Fibroblast of skin of left biceps (primary cell): ENCODE results near the gene RHOBTB3.

ENCODE experiments used
- DNase-seq, 2 experiments: peaks; one replicate each; pipeline ENCODE4 v3.0.0-alpha.2; 2013; ENCODE audit warnings: low read depth in 2 of 2

The RHOBTB3 gene

DNA sequence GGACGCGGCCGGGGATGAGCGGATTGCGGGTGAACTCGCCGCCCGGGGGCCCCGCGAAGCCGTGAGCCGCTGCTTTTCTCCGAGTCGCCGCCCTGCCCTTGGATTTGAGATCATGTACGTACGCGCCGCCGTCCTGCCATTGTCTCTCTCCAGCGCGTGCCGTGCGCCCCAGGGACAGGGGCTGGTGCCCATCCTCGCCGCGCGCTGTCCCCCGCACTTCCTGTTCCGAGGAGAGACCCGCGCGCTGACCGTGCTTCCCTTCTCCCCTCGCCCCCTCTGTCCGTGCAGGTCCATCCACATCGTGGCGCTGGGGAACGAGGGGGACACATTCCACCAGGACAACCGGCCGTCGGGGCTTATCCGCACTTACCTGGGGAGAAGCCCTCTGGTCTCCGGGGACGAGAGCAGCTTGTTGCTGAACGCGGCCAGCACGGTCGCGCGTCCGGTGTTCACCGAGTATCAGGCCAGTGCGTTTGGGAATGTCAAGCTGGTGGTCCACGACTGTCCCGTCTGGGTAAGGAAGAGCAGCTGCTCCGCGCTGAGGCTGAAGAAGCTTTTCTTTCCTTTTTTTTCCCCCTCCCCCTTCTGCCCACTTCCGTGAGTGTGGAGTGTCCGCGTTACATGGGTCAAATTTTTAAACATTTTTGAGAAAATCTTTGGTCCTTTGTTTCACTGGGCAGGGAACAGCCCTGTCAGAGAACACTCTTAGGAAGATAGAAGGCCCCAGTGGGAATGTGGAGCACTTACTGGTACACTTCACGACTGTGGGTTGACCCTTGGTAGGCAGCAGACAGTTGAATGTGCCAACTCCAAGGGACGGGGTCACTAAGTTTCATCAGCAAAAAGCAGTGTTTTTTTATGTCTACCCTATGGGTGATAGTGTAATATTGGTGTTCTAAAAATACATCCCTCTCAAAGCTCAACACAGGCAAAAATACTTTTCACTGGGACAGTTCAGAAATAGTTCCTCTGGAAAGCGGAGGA lies 727 bp downstream of the RHOBTB3 start:
- no peak for DNase-seq

GRCh38 chr5:95733107-95733665 lies 2.0 kb downstream of the RHOBTB3 start:
- DNase-seq, result no peak

- no peak for DNase-seq
Observed at GRCh38 chr5:95734187-95734586, 3.1 kb downstream of the RHOBTB3 start.

- DNase-seq, result no peak
Observed at GRCh38 chr5:95734906-95735305, 3.8 kb downstream of the RHOBTB3 start.

- no peak for DNase-seq
Observed at GRCh38 chr5:95735406-95735805, 4.3 kb downstream of the RHOBTB3 start.

GRCh38 chr5:95738072-95738471 lies 6.9 kb downstream of the RHOBTB3 start:
- DNase-seq, result no peak

- DNase-seq, result no peak
Observed at GRCh38 chr5:95738834-95739233, 7.7 kb downstream of the RHOBTB3 start.

DNA sequence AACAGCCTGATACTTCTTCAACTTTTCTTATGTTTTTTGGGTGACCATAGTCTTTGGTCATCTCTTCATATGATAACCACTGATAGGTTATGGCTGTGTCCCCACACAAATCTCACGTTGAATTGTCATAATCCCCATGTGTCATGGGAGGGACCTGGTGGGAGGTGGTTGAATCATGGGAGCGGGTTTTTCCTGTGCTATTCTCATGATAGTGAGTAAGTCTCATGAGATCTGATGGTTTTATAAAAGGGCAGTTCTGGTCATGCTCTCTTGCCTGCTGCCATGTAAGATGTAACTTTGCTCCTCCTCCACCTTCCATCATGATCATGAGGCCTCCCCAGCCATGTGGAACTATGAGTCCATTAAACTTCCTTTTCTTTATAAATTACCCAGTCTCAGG lies 8.7 kb downstream of the RHOBTB3 start:
- no peak for DNase-seq

GRCh38 chr5:95741458-95741857 lies 10.3 kb downstream of the RHOBTB3 start:
- DNase-seq, result no peak

- no peak for DNase-seq
Observed at GRCh38 chr5:95743232-95743631, 12.1 kb downstream of the RHOBTB3 start.

GRCh38 chr5:95743877-95744276 lies 12.7 kb downstream of the RHOBTB3 start:
- DNase-seq, result no peak

- DNase-seq, result no peak
Observed at GRCh38 chr5:95746194-95746593, 15.1 kb downstream of the RHOBTB3 start.

DNA sequence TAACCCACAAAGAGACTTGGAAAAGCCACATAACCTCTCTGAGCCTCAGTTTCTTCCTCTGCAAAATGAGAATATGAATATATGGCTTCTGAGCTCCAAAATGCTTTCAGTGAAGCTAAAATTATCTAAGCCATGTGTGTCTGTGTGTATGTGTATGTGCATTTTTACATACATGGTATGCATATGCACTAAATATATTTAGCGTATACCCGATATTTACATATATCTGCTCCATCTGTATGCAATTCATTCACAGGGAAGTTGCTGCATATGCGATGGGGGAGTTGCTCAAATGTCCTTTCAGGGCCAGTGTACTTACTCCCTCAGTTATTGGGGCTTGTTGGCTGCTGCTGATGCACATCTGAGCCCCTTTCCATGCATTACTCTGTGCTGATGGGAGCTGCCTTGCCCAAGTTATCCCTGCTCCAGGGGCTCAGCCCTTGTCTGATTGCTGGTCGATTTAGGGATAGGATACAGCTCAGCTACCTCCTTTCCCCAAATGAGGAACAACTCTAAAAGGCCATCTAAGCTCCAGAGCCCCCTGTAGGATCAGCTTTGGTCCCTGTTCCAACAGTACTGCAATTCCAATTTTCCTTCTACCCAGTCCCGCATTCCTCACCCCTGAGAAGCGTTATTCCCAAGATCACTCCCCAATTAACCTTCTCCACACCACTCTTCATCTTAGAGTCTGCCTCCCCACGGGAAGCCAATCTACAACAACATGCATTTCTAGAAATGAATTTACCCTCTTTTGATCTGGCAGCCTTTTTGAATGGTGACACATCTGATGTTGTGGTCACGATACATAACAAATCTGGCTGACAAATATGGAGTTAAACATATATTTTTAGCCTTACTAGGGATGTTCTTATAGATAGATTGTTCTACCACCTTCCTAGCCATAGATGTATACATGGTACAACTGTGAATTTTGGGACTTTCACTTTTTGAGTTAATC lies 15.9 kb downstream of the RHOBTB3 start:
- DNase-seq, result no peak

DNA sequence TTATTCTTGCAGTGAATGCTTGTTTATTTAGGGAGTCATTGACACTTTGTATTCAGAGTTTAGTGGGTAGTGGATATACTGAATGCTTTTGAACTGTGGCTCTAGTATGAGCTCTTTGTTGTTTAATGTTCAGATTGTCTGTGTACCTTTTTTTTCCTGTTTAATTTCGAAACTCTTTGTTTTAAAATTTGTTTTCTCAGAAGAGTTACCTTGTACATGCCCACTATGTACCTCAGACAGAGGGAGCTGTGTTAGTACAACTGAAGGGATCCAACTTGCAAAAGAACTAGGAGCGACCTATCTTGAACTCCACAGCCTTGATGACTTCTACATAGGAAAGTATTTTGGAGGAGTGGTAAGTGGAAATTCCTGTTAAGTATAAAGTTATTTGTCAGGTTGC lies 17.0 kb downstream of the RHOBTB3 start:
- no peak for DNase-seq

DNA sequence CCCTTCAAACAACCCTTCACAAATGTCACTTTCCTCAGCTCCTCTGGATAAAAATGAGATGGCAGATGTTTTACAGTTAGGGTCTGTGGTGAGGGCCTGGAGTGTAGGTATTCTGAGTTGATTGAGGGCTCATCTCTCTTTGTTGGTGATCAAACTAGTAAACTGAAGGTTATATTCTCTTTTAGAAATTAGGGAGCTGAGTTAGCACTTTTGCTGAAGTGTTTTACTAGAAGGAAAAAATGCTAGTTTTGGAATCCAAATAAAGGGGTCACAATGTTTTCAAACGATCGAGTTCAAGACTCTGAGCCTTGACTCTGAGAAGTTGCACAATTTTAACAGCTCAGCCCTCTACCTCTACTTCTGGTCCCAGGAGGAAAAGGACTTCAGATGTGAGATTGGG lies 23.4 kb downstream of the RHOBTB3 start:
- no peak for DNase-seq

DNA sequence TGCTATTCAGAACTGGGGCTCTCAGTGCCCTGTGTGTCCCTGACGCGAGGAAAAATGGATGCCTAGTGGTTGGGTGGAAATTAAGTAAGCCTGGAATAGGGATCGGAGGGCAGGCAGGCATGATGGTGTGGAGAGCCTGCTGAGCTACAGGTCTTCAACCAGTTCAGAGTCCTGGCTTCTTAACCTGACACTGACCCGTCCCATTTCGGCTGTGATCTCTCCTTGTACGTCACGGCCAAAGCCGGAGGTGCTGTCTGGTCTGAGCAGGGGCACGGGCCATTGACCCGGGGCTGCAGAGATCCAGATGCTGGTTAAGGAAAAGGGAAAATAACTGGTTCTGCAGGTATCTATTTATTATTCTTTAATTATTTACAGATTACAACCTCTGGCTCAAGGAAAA lies 27.9 kb downstream of the RHOBTB3 start:
- no peak for DNase-seq

DNA sequence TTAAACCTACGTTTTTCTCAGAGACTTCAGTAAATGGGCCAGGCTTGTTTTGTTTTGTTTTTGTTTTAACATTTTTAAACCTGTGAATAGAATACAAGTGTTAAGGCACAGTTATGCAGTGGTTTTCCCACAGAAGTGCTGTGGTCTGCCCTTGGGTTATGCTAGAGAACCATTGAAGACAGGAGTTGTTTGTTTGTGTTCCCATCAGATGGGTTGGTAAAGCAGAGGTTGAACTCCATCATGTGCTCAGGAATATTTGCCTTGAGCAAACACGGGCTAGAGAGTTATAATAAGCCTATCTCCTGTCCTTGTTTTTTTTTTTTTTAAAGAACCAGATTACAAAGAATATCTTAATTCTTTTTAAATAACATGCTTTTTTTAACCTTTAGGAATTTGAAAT lies 28.5 kb downstream of the RHOBTB3 start:
- no peak for DNase-seq

- peak; percentile 97 for DNase-seq
Observed at GRCh38 chr5:95760273-95761191, 29.4 kb downstream of the RHOBTB3 start.

GRCh38 chr5:95761771-95762651 lies 30.9 kb downstream of the RHOBTB3 start:
- peak in 1 of 2 experiments; percentile 32 for DNase-seq

DNA sequence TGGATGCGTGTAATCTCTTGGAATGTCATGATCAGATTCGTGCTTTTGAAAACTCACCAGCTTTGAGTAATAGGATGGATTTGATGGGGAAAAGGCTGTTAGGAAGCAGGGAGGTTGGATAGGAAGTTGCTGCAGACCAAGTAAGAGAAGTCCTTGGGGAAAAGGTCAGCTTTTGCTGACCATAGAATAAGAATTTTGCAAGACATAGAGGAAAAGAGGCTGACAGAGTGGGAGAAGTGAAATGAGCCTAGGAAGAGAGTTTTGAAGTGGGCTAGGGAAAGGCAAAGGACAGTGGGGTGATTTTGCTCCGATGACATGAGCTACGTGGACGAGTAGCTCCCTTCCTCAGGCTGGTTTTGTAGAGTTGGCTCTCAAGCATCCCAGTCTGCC lies 31.5 kb downstream of the RHOBTB3 start:
- no peak for DNase-seq
